ENCODE results near the gene KDR. TPM values are rescaled to one million over a fixed set of nuclear protein-coding genes. Genes with fewer than 3 reads are reported as not detected.

The KDR gene
- polyA plus RNA-seq (2013, experiment 1 of 2; ENCODE audit: insufficient read length) = 0.59 TPM
- 1.3 TPM for polyA plus RNA-seq (2013, experiment 2 of 2; ENCODE audit: insufficient read length)

DNA sequence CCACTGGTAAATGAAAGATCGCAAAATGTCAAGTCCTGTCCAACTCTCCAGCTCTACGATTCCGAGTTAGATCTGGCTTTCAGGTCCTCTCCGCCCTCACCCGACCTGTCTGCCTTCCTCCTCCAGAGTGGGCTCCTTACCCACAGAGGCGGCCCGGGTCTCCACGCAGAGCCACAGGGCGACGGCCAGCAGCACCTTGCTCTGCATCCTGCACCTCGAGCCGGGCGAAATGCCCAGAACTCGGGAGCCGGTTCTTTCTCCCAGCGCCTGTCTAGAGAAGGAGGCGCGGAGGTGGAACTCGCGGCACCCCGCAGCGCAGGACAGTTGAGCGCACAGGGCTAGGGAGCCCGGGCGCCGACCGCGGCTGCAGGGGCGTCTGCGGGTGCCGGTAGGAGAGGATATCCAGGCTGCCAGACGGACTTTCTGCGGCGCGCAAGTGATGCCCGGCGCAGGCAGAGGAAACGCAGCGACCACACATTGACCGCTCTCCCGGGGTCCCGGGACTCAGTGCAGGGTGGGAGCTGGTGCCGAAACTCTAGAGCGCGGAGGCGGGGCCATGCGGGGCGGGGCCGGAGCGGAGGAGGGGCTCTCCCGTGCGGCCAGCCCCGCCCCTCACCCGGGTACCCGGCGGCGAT lies at the start of gene KDR:
Gene KDR, minus strand, starts transcription at position 509 of the 635 bp plus-strand sequence. Its CDS starts 302 bp downstream, at position 207.
- peak; percentile 29 for DNase-seq

DNA sequence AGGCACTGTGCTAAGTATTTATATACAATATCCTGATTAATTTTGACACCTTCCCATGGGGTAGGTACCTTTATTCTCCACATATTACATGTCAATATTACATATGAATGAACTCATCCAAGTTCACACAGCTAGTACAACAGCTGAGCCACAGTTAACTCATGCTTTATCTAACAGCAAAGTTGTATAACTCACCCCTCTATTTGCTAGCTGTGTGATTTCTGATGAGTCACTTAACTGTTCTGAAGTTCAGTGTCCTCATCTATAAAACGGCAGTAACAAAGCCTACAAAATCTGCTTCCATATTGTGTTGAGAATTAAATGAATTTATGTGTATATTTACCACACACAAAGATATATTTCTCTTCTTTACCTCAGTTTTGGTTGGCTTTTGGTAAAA lies 48.2 kb upstream of the KDR start:
- DNase-seq = peak; percentile 53

DNA sequence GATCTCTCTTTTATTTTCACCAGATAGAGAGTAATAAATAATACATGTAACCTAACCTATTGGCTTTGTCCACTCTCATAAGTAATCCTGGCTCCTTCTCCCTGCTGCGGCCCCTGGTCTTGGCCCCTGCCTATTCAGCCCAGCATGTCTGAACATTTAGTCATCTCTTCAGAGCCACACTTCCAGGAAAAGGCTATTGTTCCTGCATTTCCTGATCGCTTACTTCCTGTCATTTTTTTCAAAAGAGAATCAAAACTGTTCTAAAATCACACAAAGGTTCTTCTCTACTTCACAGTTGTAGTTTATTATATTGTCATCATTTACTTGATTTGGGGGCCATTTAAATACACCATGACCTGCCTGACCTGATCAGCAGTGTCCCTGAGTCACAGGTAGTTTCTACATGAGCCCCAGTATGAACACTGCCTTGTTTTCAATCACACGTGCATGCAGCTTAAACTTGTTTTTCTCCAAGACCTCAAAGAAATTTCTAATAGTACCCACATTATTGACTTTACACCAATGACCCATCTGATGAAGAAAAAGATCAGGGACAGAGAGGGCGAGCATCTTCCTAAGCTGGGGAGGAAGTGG lies 47.4 kb upstream of the KDR start:
- DNase-seq = peak; percentile 23

DNA sequence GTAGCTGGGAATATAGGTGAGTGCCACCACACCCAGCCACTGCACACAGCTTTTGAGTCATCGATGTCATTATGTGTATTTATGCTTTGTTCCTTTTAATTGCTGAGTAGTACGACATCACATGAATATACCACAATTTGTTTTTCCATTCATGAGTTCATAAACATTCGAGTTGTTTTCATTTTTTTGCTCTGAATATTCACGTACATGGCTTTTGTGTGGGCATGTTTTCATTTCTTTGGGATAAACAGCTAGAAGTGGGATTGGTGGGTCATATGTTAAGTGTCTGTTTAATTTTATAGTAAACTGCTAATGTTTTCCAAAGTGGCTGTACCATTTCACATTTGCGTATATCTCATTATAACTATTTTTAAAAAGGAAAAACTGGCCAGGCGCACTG lies 45.1 kb upstream of the KDR start:
- DNase-seq = no peak

DNA sequence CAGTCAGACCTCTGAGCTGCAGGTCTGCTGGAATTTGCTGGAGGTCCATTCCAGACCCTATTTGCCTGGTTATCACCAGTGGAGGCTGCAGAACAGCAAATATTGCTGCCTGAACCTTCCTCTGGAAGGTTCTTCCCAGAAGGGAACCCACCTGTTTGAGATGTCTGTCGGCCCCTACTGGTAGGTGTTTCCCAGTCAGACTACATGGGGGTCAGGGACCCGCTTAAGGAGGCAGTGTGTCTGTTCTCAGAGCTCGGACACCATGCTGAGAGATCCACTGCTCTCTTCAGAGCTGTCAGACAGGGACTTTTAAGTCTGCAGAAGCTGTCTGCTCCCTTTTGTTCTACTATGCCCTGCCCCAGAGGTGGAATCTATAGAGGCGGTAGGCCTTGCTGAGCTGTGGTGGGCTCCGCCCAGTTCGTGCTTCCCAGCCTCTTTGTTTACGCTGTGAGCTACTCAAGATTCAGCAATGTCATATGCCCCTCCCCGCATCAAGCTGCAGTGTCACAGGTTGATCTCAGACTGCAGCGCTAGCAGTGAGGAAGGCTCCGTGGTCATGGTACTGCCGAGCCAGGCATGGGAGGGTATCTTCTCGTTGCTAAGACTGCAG lies 44.1 kb upstream of the KDR start:
- DNase-seq = peak; percentile 71

GRCh38 chr4:55162396-55162795 lies 37.0 kb upstream of the KDR start:
- DNase-seq = no peak

DNA sequence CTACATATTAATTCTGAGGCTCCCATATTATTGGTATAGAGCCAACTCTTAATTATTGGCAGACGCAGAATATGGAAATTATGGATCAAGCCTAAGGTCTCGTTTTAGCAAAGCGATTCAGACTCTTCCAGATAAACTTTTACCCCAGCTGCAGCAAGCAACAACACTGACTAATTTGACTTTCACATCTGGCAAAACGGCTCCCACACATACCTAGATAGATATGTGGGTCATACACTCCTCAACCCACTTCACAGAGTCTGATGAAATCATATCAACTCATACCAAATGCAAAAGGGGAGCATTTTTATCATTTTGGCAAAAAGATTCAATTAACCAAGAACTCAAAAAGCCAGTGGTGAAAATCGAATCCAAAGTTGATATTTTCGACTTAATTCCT lies 36.3 kb upstream of the KDR start:
- DNase-seq = no peak

DNA sequence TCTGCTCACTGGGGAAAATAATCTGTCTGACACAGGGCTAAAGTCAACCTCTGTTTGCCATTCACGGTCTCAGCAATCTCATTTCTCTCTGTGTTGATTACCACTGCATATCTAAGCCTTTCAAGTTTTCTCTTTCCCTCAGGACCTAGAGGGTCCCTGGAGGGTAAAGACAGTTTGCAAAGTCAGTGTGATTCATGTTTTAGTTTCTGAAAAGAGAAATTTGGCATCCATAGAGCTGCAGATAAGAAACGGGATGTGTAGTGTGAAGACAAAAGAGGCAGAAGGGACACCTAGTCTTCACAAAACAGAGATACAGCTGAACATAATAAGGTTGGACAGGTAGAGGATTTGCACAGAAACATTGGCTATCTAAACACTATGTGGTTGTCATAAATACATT lies 34.5 kb upstream of the KDR start:
- peak; percentile 38 for DNase-seq

DNA sequence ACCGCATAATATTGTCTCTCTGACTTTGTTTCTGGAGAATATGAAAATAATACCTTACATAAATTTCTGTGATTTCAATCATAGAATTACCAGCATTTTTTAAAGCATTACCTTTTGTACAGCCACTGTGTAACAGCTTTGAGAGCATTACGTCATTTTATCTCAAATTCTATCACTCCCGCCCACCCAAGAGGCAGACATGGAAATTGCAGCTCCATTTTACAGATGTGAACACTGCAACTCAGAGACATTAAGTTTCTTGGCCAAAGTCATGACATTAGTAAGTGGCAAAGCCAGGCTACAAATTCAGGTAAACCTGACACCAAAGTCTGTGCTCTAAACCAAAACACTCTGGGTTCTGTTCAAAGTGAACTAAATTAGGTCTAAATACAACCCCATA lies 33.6 kb upstream of the KDR start:
- DNase-seq = no peak

GRCh38 chr4:55157559-55158277 lies 32.3 kb upstream of the KDR start:
- DNase-seq = no peak

- DNase-seq = no peak
Observed at GRCh38 chr4:55154933-55155332, 29.5 kb upstream of the KDR start.

GRCh38 chr4:55154290-55154880 lies 29.0 kb upstream of the KDR start:
- no peak for DNase-seq

DNA sequence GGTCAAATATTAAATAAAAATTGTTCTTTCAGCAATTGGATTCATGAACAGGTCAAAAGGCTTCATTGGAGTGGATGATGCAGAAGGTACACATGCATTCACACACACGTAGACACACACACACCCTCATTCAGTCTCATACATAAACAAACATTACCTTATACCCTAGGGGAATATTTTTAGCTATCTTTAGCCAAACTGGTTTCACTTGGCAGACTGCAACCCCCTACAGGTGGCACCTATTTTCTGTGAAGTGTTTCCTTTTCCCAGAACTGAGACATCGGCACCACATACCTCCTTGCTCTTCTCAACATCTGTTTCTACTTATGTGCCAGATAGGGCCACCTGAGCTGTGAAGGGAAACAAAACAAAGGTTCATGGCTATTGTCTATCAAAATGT lies 18.5 kb upstream of the KDR start:
- DNase-seq = no peak

DNA sequence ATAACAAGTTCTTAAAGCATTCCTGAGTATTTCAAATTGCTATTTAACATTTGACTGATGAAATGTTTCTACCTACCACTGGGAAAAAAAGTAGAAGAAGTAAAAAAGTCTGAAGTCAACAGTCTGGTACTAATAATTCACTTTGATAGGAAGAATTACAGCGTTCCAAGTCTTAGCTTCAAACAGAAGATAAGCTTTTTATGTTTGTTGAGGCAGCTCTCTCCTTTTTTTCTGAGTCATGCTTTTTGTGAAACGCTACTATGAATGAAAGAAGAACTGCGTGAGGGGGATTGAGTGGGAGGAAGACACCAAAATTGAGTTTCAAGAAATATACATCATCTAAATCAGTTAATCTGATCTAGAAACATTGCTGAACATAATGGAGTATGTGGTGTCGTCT lies 13.0 kb upstream of the KDR start:
- DNase-seq = no peak

DNA sequence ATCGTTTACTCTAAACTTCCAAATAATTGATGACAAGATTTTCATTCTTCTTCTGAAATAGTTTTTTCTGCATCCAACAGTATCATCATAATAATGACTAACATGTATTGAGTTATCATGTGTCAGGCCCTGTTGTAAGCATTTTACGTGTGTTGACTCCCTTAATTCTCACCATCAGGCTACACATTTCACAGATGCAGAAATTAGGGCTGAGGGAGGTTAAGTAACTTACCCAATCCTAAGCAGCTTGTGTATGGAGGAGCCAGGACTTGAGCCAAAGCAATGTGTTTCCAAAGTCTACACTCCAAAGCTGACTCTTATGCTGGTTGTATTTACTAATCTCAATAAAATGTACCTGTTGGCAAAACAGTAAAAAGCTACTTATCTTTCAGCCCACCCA lies 11.2 kb upstream of the KDR start:
- no peak for DNase-seq

GRCh38 chr4:55133951-55134350 lies 8.6 kb upstream of the KDR start:
- no peak for DNase-seq

DNA sequence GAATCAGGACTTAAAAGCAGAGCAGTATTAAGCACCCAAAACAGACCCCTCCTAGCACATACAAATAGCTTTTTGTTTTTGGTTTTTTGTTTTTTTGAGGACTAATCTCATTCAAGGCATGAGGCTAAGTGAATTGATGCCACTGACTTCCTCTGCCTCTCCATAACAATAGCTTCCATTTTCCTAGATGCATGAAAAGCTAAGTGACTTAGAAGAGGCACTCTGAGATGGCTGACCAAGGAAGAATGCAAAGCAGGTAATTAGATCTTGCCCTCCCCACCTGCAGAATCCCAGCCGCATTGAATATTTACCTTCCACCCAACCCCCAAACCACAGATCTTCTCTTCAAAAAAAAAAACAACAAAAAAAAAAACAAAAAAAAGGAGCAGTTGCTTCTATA lies 7.4 kb upstream of the KDR start:
- DNase-seq = no peak

DNA sequence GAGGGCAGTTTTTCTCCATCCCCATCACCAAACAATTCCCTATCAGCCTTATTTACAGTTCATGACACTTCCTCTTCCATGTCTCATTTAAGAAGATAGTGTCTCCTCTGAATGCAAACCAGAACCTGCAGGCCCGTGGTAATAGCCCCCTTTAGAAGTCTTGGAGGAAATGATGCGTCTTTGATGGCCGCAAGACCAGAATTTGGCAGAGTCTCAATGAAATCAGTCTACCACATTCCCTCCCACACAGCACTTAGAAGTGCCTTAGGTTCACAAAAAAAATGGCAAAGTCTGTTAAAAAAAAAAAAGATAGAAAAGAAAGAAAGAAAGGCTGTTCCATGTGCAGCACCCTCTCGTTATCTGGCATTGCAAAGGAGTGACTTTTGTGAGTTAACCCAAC lies 2.1 kb upstream of the KDR start:
- no peak for DNase-seq

DNA sequence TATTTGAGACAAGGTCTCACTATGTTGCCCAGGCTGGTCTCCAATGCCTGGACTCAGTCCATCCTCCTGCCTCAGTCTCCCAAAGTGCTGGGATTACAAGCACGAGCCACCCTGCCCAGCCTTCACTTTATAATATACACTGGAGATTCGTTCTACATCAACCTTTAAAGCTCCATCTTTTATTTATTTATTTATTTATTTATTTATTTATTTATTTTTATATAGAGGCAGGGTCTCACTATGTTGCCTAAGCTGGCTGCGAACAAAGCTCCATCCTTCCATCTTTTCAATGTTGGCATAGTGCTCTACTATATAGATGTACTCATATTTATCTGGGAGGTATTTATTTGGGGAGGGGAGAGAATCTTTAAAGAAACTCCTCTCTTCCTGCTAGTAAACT lies 1.7 kb upstream of the KDR start:
- no peak for DNase-seq

DNA sequence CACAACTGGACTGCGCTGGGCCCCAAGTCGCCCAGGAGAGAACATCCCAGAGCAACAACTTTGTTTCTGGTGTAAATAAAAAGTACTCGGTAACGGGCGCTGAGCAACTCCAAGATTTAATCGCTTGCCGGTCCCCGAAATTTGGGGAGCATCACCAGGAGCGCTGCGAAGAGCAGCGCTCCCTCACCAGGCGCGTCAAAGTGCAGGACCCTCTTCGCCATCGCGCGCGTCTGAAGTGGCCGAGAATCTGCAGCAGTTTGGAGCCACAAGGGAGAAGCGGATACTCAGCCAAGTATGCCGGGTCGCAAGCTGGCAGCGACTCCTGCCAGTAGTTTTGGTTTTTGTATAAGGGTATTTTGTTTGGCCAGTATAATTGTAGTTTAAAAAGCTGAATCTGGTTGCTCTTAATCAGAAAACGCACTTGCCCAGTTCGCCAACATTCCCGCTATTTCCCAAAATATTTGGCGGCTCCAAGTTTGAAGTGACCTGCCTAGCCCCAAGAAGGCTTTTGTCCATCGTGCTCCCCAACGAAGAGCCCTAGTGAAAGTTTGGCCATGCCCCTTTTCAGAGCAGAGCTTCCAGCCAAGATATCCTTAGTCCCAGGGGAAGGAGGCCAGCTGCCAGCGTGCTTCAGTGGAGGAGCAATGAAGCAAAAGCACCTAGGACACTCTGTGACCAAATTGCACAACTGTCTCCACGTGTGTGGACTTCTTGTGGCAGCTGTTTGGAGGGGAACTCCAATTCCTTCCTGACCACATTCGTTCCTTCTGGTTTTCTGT lies 557 bp upstream of the KDR start:
- DNase-seq = no peak

GRCh38 chr4:55124322-55125076 lies 896 bp downstream of the KDR start:
- no peak for DNase-seq

- no peak for DNase-seq
Observed at GRCh38 chr4:55123791-55124190, 1.6 kb downstream of the KDR start.

Data from fibroblast of skin of scalp (primary cell).